Endothelial cell of umbilical vein (primary cell): ENCODE data around the gene TADA1.

Experiments used
- CTCF ChIP-seq, 2 donors: IDR thresholded peaks; 1 replicate in 1 of 2; 2 replicates in 1 of 2; pipeline ENCODE4 v1.5.1; 2011; ENCODE audit warnings: low read length in 2 of 2, mild to moderate bottlenecking in 2 of 2, moderate library complexity in 2 of 2, control low read depth in 1 of 2, inconsistent platforms in 1 of 2, low read depth in 1 of 2; ENCODE audit not compliant: insufficient read depth in 1 of 2; ENCODE audit errors: extremely low read depth in 1 of 2
- EZH2 ChIP-seq: IDR thresholded peaks from 2 replicates; pipeline ENCODE4 v1.6.1; 2012; ENCODE audit warnings: borderline replicate concordance, low read depth, mild to moderate bottlenecking, moderate library complexity, low read length, inconsistent platforms; ENCODE audit not compliant: severe bottlenecking
- FOS ChIP-seq: IDR thresholded peaks from 2 replicates; pipeline ENCODE4 v1.6.1; 2011; ENCODE audit warnings: mild to moderate bottlenecking, low read length, moderate library complexity, borderline replicate concordance; ENCODE audit not compliant: insufficient read depth
- JUN ChIP-seq: IDR thresholded peaks from 2 replicates; pipeline ENCODE4 v1.6.1; 2011; ENCODE audit warnings: borderline replicate concordance, low read depth; ENCODE audit not compliant: insufficient read length, insufficient read depth
- MAX ChIP-seq: IDR thresholded peaks from 2 replicates; pipeline ENCODE4 v1.6.1; 2011; ENCODE audit not compliant: insufficient read depth, insufficient read length
- MYC ChIP-seq: IDR thresholded peaks from one replicate; pipeline ENCODE4 v1.6.1; 2011; ENCODE audit warnings: mild to moderate bottlenecking, low read depth, low read length
- POLR2A ChIP-seq: IDR thresholded peaks from 2 replicates; pipeline ENCODE4 v1.6.1; 2012; ENCODE audit warnings: low read depth, mild to moderate bottlenecking, control low read depth, low read length
- POLR2AphosphoS5 ChIP-seq: IDR thresholded peaks from 2 replicates; pipeline ENCODE4 v1.6.1; 2012; ENCODE audit warnings: low read depth, mild to moderate bottlenecking, control low read depth, low read length, moderate library complexity; ENCODE audit not compliant: insufficient read depth

- TF ChIP-seq CTCF (IDR thresholded peaks at IDR 0.05; ENCODE audit: extremely low read depth in 1 of 2, insufficient read depth in 1 of 2, low read depth in 1 of 2, low read length in 2 of 2) (no peak), EZH2 (no peak), POLR2AphosphoS5 (no peak), POLR2A (no peak), JUN (no peak), FOS (no peak), MYC (no peak), MAX (no peak)
These were observed 24.9 kb upstream of the TADA1 start for GRCh38 chr1:166900987-166901386.
